ENCODE results near the gene AFAP1.

AFAP1 gene

GRCh38 chr4:7939377-7940108 is at the start of gene AFAP1:
AFAP1 (minus strand) TSS chr4:7939861; CDS start chr4:7872078, 67,783 bp downstream.
- DNase-seq, result peak; percentile 92

GRCh38 chr4:7988437-7988836 is 48.8 kb upstream of the AFAP1 start:
- DNase-seq, result no peak

- peak; percentile 82 for DNase-seq
Observed at GRCh38 chr4:7987148-7987989, 47.7 kb upstream of the AFAP1 start.

- DNase-seq, result no peak
Observed at GRCh38 chr4:7985891-7986441, 46.3 kb upstream of the AFAP1 start.

GRCh38 chr4:7985072-7985471 is 45.4 kb upstream of the AFAP1 start:
- DNase-seq, result no peak

GRCh38 chr4:7984286-7984925 is 44.7 kb upstream of the AFAP1 start:
- DNase-seq, result no peak

GRCh38 chr4:7983296-7983695 is 43.6 kb upstream of the AFAP1 start:
- DNase-seq, result no peak

GRCh38 chr4:7981738-7982394 is 42.2 kb upstream of the AFAP1 start:
- DNase-seq, result no peak

GRCh38 chr4:7980036-7980435 is 40.4 kb upstream of the AFAP1 start:
- no peak for DNase-seq

GRCh38 chr4:7979652-7979968 is 39.9 kb upstream of the AFAP1 start:
- no peak for DNase-seq

GRCh38 chr4:7978907-7979651 is 39.4 kb upstream of the AFAP1 start:
- DNase-seq, result no peak

- no peak for DNase-seq
Observed at GRCh38 chr4:7978489-7978888, 38.8 kb upstream of the AFAP1 start.

- DNase-seq, result no peak
Observed at GRCh38 chr4:7976634-7977033, 37.0 kb upstream of the AFAP1 start.

- DNase-seq, result no peak
Observed at GRCh38 chr4:7976025-7976424, 36.4 kb upstream of the AFAP1 start.

- DNase-seq, result no peak
Observed at GRCh38 chr4:7974425-7974824, 34.8 kb upstream of the AFAP1 start.

- DNase-seq, result no peak
Observed at GRCh38 chr4:7973545-7973981, 33.9 kb upstream of the AFAP1 start.

- DNase-seq, result no peak
Observed at GRCh38 chr4:7971881-7972500, 32.3 kb upstream of the AFAP1 start.

- no peak for DNase-seq
Observed at GRCh38 chr4:7971159-7971631, 31.5 kb upstream of the AFAP1 start.

GRCh38 chr4:7970361-7970946 is 30.8 kb upstream of the AFAP1 start:
- no peak for DNase-seq

GRCh38 chr4:7968262-7968896 is 28.7 kb upstream of the AFAP1 start:
- no peak for DNase-seq

Data from CD4-positive, alpha-beta T cell treated with Interleukin-10 for 1 hour (primary cell).